ENCODE results near the gene DMD.

Gene DMD

GRCh38 chrX:32448945-32449344 is 762.4 kb downstream of the DMD start:
- no peaks in the 10 kb centered on the region for H3K4me1 Mint-ChIP-seq
- no peak for TF ChIP-seq CTCF (IDR thresholded peaks at IDR 0.05; ENCODE audit: unreplicated experiment in 3 of 3)
- H3K4me3 Mint-ChIP-seq: no peak overlapping the region
- H3K27me3 Mint-ChIP-seq (ENCODE audit: low read depth): no peaks in the 10 kb centered on the region
- H3K9me3 Mint-ChIP-seq: no peaks in the 10 kb centered on the region
- H3K36me3 Mint-ChIP-seq (ENCODE audit: low read depth): no peaks in the 10 kb centered on the region
- no peak overlapping the region for H3K27ac Mint-ChIP-seq

- H3K4me3 Mint-ChIP-seq: no peak overlapping the region
- TF ChIP-seq CTCF (IDR thresholded peaks at IDR 0.05; ENCODE audit: unreplicated experiment in 3 of 3): no peak
Measured at GRCh38 chrX:32448320-32448719, 763.0 kb downstream of the DMD start.

GRCh38 chrX:32447640-32448039 is 763.7 kb downstream of the DMD start:
- H3K36me3 Mint-ChIP-seq (ENCODE audit: low read depth): no peaks in the 10 kb centered on the region
- no peaks in the 10 kb centered on the region for H3K4me1 Mint-ChIP-seq
- TF ChIP-seq CTCF (IDR thresholded peaks at IDR 0.05; ENCODE audit: unreplicated experiment in 3 of 3): no peak
- H3K27me3 Mint-ChIP-seq (ENCODE audit: low read depth): no peaks in the 10 kb centered on the region
- no peak overlapping the region for H3K4me3 Mint-ChIP-seq
- H3K27ac Mint-ChIP-seq: no peak overlapping the region
- H3K9me3 Mint-ChIP-seq: no peaks in the 10 kb centered on the region

More at GRCh38 chrX:32448320-32448719, 763.0 kb downstream of the DMD start:
- Mint-ChIP-seq H3K36me3 (ENCODE audit: low read depth) (no peaks in the 10 kb centered on the region), H3K9me3 (no peaks in the 10 kb centered on the region), H3K27me3 (ENCODE audit: low read depth) (no peaks in the 10 kb centered on the region), H3K27ac (no peak overlapping the region), H3K4me1 (no peaks in the 10 kb centered on the region)

GRCh38 chrX:32443841-32444240 is 767.5 kb downstream of the DMD start:
- no peak for TF ChIP-seq CTCF (IDR thresholded peaks at IDR 0.05; ENCODE audit: unreplicated experiment in 3 of 3)
- H3K36me3 Mint-ChIP-seq (ENCODE audit: low read depth): no peaks in the 10 kb centered on the region
- H3K27me3 Mint-ChIP-seq (ENCODE audit: low read depth): no peaks in the 10 kb centered on the region
- H3K4me3 Mint-ChIP-seq: no peak overlapping the region
- H3K4me1 Mint-ChIP-seq: no peaks in the 10 kb centered on the region
- no peak overlapping the region for H3K27ac Mint-ChIP-seq
- no peaks in the 10 kb centered on the region for H3K9me3 Mint-ChIP-seq

GRCh38 chrX:32421266-32421665 is 790.1 kb downstream of the DMD start:
- H3K27me3 Mint-ChIP-seq (ENCODE audit: low read depth): no peaks in the 10 kb centered on the region
- H3K27ac Mint-ChIP-seq: no peak overlapping the region
- no peaks in the 10 kb centered on the region for H3K36me3 Mint-ChIP-seq (ENCODE audit: low read depth)
- no peaks in the 10 kb centered on the region for H3K9me3 Mint-ChIP-seq
- TF ChIP-seq CTCF (IDR thresholded peaks at IDR 0.05; ENCODE audit: unreplicated experiment in 3 of 3): no peak
- H3K4me3 Mint-ChIP-seq: no peak overlapping the region
- H3K4me1 Mint-ChIP-seq: no peaks in the 10 kb centered on the region

- no peak overlapping the region for H3K27ac Mint-ChIP-seq
- peak in 2 of 3 experiments; percentile 19 to 41 for TF ChIP-seq CTCF (IDR thresholded peaks at IDR 0.05; ENCODE audit: unreplicated experiment in 3 of 3)
- H3K4me3 Mint-ChIP-seq: no peak overlapping the region
- H3K27me3 Mint-ChIP-seq (ENCODE audit: low read depth): no peaks in the 10 kb centered on the region
- peaks cover 6% of the 10 kb centered on the region for H3K9me3 Mint-ChIP-seq
- H3K4me1 Mint-ChIP-seq: no peaks in the 10 kb centered on the region
- no peaks in the 10 kb centered on the region for H3K36me3 Mint-ChIP-seq (ENCODE audit: low read depth)
Measured at GRCh38 chrX:32408389-32408788, 803.0 kb downstream of the DMD start.
